ENCODE measurements around the gene PRKCA.

DNA sequence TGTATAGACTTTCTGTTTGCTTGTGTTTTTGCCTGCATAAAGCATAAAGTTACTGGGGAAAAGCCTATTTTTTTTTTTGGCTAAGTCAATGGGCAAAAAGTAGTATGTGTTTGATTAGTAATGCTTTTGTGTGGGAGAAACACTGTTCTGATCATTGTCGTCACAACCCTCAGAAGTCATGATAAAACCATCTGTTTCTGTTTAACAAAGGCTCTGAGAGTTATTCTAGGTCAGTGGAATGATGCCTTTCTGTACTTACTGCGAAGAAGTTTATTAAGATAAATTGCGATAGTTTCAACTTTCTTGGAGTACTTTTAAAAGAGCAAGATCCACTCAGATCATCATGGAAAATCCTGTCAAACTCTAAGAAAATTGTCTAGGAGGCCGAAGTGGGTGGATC lies 80.9 kb downstream of the PRKCA start:
- TF ChIP-seq, protein P1, sequence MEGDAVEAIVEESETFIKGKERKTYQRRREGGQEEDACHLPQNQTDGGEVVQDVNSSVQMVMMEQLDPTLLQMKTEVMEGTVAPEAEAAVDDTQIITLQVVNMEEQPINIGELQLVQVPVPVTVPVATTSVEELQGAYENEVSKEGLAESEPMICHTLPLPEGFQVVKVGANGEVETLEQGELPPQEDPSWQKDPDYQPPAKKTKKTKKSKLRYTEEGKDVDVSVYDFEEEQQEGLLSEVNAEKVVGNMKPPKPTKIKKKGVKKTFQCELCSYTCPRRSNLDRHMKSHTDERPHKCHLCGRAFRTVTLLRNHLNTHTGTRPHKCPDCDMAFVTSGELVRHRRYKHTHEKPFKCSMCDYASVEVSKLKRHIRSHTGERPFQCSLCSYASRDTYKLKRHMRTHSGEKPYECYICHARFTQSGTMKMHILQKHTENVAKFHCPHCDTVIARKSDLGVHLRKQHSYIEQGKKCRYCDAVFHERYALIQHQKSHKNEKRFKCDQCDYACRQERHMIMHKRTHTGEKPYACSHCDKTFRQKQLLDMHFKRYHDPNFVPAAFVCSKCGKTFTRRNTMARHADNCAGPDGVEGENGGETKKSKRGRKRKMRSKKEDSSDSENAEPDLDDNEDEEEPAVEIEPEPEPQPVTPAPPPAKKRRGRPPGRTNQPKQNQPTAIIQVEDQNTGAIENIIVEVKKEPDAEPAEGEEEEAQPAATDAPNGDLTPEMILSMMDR (conservative IDR thresholded peaks at IDR 0.05; ENCODE audit: low read depth in 2 of 2): no peak
- TF ChIP-seq CREB1 (CRISPR knock-in tag; IDR thresholded peaks at IDR 0.05; ENCODE audit: low read depth): no peak
- TF ChIP-seq EZH2phosphoT487 (IDR thresholded peaks at IDR 0.05; ENCODE audit: unreplicated experiment): no peak
- TF ChIP-seq EZH2 (IDR thresholded peaks at IDR 0.05; ENCODE audit: low read depth, unreplicated experiment): no peak
- TF ChIP-seq JUNB (IDR thresholded peaks at IDR 0.05; ENCODE audit: unreplicated experiment): no peak
- TF ChIP-seq, protein P2, sequence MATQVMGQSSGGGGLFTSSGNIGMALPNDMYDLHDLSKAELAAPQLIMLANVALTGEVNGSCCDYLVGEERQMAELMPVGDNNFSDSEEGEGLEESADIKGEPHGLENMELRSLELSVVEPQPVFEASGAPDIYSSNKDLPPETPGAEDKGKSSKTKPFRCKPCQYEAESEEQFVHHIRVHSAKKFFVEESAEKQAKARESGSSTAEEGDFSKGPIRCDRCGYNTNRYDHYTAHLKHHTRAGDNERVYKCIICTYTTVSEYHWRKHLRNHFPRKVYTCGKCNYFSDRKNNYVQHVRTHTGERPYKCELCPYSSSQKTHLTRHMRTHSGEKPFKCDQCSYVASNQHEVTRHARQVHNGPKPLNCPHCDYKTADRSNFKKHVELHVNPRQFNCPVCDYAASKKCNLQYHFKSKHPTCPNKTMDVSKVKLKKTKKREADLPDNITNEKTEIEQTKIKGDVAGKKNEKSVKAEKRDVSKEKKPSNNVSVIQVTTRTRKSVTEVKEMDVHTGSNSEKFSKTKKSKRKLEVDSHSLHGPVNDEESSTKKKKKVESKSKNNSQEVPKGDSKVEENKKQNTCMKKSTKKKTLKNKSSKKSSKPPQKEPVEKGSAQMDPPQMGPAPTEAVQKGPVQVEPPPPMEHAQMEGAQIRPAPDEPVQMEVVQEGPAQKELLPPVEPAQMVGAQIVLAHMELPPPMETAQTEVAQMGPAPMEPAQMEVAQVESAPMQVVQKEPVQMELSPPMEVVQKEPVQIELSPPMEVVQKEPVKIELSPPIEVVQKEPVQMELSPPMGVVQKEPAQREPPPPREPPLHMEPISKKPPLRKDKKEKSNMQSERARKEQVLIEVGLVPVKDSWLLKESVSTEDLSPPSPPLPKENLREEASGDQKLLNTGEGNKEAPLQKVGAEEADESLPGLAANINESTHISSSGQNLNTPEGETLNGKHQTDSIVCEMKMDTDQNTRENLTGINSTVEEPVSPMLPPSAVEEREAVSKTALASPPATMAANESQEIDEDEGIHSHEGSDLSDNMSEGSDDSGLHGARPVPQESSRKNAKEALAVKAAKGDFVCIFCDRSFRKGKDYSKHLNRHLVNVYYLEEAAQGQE (IDR thresholded peaks at IDR 0.05; ENCODE audit: unreplicated experiment): no peak
- TF ChIP-seq POLR2AphosphoS5 (IDR thresholded peaks at IDR 0.05; ENCODE audit: low read depth): no peak
- TF ChIP-seq NANOG (IDR thresholded peaks at IDR 0.05; ENCODE audit: borderline replicate concordance): no peak
- no peak for TF ChIP-seq ZNF331 (CRISPR knock-in tag; IDR thresholded peaks at IDR 0.05; ENCODE audit: low read depth)
- TF ChIP-seq, protein P3, sequence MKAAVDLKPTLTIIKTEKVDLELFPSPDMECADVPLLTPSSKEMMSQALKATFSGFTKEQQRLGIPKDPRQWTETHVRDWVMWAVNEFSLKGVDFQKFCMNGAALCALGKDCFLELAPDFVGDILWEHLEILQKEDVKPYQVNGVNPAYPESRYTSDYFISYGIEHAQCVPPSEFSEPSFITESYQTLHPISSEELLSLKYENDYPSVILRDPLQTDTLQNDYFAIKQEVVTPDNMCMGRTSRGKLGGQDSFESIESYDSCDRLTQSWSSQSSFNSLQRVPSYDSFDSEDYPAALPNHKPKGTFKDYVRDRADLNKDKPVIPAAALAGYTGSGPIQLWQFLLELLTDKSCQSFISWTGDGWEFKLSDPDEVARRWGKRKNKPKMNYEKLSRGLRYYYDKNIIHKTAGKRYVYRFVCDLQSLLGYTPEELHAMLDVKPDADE (IDR thresholded peaks at IDR 0.05): no peak
- no peak for TF ChIP-seq STAT1 (IDR thresholded peaks at IDR 0.05; ENCODE audit: unreplicated experiment)
